Progenitor cell of endocrine pancreas (in vitro differentiated cells): ENCODE measurements around the gene EIF5B. TPM values are rescaled to one million over a fixed set of nuclear protein-coding genes. Genes with fewer than 3 reads are reported as not detected.
"Not testable (repeated sequence)": the region's sequence is repeated elsewhere in the genome, so short reads cannot be mapped to it uniquely, and the experiment has no call there.

Experiments
- DNase-seq: peaks from one replicate; pipeline ENCODE4 v3.0.0; 2021; ENCODE audit warnings: low spot score; ENCODE audit not compliant: unreplicated experiment
- H3K27ac Mint-ChIP-seq: 2 replicates; pipeline ENCODE4 v1.8.0; 2021; ENCODE audit warnings: mild to moderate bottlenecking, moderate library complexity, mixed read lengths
- H3K27me3 Mint-ChIP-seq: 2 replicates; pipeline ENCODE4 v1.8.0; 2021; ENCODE audit warnings: mixed read lengths
- H3K36me3 Mint-ChIP-seq: 2 replicates; pipeline ENCODE4 v1.8.0; 2022; ENCODE audit warnings: mixed read lengths; ENCODE audit not compliant: insufficient read depth
- H3K4me1 Mint-ChIP-seq: 2 replicates; pipeline ENCODE4 v1.8.0; 2021; ENCODE audit warnings: low read depth, mixed read lengths
- H3K4me3 Mint-ChIP-seq: 2 replicates; pipeline ENCODE4 v1.8.0; 2021; ENCODE audit warnings: low read depth, mild to moderate bottlenecking, moderate library complexity, mixed read lengths
- H3K9me3 Mint-ChIP-seq: 2 replicates; pipeline ENCODE4 v1.8.0; 2021; ENCODE audit warnings: low read depth, mixed read lengths
- long read RNA-seq: library from polyadenylated mRNA; unstranded; transcript quantifications from one replicate; pipeline ENCODE4 v2.0.0, GENCODE V29; 2020
- total RNA-seq: library from RNA; stranded (reverse); gene quantifications from 2 replicates; pipeline ENCODE4 v1.2.1, GENCODE V29; 2021
- TF ChIP-seq, protein P1 (sequence below): fragments of 200-600 bp; sonication (generic); IDR thresholded peaks from one replicate; pipeline ENCODE4 v1.5.0; 2021; ENCODE audit warnings: antibody characterized with exemption, mild to moderate bottlenecking; ENCODE audit not compliant: unreplicated experiment

The EIF5B gene, protein sequence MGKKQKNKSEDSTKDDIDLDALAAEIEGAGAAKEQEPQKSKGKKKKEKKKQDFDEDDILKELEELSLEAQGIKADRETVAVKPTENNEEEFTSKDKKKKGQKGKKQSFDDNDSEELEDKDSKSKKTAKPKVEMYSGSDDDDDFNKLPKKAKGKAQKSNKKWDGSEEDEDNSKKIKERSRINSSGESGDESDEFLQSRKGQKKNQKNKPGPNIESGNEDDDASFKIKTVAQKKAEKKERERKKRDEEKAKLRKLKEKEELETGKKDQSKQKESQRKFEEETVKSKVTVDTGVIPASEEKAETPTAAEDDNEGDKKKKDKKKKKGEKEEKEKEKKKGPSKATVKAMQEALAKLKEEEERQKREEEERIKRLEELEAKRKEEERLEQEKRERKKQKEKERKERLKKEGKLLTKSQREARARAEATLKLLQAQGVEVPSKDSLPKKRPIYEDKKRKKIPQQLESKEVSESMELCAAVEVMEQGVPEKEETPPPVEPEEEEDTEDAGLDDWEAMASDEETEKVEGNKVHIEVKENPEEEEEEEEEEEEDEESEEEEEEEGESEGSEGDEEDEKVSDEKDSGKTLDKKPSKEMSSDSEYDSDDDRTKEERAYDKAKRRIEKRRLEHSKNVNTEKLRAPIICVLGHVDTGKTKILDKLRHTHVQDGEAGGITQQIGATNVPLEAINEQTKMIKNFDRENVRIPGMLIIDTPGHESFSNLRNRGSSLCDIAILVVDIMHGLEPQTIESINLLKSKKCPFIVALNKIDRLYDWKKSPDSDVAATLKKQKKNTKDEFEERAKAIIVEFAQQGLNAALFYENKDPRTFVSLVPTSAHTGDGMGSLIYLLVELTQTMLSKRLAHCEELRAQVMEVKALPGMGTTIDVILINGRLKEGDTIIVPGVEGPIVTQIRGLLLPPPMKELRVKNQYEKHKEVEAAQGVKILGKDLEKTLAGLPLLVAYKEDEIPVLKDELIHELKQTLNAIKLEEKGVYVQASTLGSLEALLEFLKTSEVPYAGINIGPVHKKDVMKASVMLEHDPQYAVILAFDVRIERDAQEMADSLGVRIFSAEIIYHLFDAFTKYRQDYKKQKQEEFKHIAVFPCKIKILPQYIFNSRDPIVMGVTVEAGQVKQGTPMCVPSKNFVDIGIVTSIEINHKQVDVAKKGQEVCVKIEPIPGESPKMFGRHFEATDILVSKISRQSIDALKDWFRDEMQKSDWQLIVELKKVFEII
- 40.1 and 41.9 TPM in 2 replicates for total RNA-seq
- long read RNA-seq, partial matches to known transcripts: 18 of 20 reads
- long read RNA-seq, other reads (novel, unspliced or antisense): 2 of 20 reads

DNA sequence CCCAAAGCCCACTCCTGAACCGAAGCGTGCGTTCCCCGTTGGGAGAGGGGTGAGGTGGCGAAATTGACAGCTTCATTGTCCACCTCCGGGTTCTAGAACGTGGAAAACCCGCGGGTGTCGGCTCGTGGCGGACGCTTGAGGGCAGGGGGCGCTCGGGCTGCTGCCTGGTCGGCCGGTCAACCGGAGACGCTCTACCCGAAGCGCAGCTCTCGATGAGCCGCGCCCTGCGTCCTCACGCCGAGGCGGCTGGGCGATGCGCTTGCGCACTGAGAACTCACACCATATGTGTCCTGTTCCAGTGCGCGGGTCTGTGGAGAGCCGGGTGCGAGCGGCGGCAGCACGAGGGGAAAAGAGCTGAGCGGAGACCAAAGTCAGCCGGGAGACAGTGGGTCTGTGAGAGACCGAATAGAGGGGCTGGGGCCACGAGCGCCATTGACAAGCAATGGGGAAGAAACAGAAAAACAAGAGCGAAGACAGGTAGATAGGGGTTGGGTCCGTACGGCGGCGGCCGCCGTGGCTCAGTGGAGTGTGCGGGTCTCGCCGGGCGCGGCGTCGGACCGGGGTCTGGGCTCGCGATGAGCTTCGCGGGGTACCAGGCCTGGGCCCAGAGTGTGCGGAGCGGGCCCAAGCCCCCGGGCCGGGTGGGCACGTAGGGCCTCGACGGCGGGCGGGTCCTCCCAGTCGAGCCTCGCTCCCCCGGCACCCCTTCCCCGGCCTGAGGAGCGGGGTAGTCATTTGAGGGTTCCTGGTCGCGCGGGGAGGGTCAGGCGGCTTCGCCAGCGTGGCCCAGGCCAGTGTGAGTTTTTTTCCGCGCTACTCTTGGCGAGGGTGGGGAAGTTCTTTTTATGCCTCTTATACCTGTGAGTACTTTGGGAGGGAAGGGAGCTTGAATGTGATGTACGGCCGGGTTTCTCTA, at the start of gene EIF5B:
TSS of gene EIF5B (plus strand) at position 277 of the 916 bp plus-strand sequence. CDS start at position 443, 166 bp downstream.
- Mint-ChIP-seq H3K4me3 (no peak within 1 kb of the TSS), H3K27ac (no peak within 1 kb of the TSS), H3K36me3 (peaks cover 3% of the 10 kb centered on the region), H3K4me1 (peaks cover 12% of the 10 kb centered on the region), H3K9me3 (no peaks in the 10 kb centered on the region), H3K27me3 (no peaks in the 10 kb centered on the region)
- TF ChIP-seq, protein P1, sequence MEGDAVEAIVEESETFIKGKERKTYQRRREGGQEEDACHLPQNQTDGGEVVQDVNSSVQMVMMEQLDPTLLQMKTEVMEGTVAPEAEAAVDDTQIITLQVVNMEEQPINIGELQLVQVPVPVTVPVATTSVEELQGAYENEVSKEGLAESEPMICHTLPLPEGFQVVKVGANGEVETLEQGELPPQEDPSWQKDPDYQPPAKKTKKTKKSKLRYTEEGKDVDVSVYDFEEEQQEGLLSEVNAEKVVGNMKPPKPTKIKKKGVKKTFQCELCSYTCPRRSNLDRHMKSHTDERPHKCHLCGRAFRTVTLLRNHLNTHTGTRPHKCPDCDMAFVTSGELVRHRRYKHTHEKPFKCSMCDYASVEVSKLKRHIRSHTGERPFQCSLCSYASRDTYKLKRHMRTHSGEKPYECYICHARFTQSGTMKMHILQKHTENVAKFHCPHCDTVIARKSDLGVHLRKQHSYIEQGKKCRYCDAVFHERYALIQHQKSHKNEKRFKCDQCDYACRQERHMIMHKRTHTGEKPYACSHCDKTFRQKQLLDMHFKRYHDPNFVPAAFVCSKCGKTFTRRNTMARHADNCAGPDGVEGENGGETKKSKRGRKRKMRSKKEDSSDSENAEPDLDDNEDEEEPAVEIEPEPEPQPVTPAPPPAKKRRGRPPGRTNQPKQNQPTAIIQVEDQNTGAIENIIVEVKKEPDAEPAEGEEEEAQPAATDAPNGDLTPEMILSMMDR: peak; percentile 65
- peak; percentile 91 for DNase-seq

DNA sequence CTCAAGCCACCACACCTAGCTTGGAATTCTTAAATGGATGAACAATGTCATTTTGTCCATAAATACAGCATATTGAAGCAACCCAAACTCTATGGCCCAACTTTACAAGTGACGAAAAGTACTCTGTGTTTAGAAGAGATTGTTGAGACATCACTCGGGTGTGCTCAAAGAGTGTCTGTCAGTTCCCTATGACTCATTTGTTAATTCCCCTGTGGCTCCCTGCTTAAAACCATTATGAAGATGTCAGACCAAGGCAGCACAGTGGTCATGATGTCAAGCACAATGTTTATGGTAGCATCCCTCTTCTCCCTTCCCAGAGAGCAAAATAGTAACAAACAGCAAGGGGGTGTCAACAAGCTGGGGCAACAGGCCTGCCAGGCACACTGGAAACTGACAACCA, 39.2 kb upstream of the EIF5B start:
- Mint-ChIP-seq H3K4me3 (no peak overlapping the region), H3K27ac (no peak overlapping the region), H3K4me1 (no peaks in the 10 kb centered on the region), H3K27me3 (no peaks in the 10 kb centered on the region), H3K36me3 (peaks cover 2% of the 10 kb centered on the region), H3K9me3 (no peaks in the 10 kb centered on the region)
- TF ChIP-seq, protein P1: no peak
- DNase-seq: no peak

DNA sequence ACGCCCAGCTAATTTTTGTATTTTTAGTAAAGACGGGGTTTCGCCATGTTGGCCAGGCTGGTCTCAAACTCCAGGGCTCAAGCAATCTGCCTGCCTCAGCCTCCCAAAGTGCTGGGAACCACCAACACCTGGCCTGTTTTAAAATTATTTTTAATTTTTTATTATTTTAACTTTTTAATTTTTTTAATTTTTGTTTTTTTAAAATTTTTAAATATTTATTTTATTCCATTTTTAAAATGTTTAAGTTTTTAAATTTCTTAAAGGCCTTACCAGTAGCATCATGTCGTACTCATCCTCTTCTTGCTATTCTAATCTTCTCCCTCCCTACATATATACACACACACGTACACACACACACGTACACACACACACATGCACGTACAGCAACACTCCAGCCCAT, 37.6 kb upstream of the EIF5B start:
- Mint-ChIP-seq H3K27me3 (no peaks in the 10 kb centered on the region), H3K36me3 (peaks cover 3% of the 10 kb centered on the region), H3K9me3 (no peaks in the 10 kb centered on the region), H3K27ac (no peak overlapping the region), H3K4me3 (no peak overlapping the region), H3K4me1 (no peaks in the 10 kb centered on the region)
- TF ChIP-seq, protein P1: no peak
- DNase-seq: no peak

DNA sequence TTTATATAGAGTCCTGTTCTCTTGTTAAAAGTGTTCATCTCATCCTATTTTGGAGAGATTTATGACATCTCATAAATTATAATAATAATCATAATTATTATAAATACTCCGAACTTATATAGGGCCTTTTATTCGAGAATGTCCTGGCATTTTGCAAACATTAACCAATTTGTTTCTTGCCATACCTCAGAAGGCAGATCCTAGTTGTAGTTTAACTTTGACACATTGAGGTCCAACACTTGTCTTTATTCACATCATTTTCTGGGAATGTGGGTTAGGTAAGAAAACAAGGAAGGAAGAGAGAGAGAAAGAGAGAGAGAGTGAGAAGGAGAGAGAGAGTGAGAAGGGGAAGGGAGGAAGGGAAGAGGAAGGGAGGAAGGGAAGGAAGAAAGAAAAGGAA, 36.1 kb upstream of the EIF5B start, which contains the start of gene LYG1:
TSS of gene LYG1 (minus strand) at position 101 of the 400 bp plus-strand sequence. CDS start 5,527 bp downstream, outside the sequence.
- DNase-seq, H3K4me3 Mint-ChIP-seq, H3K4me1 Mint-ChIP-seq, H3K27me3 Mint-ChIP-seq, H3K27ac Mint-ChIP-seq, H3K9me3 Mint-ChIP-seq, H3K36me3 Mint-ChIP-seq: not testable (repeated sequence)
